NCI-H2227 (cell line): ENCODE measurements around the gene GRIN3A.
A peak's percentile ranks its signal among the peaks of the same experiment; 100 is the strongest.
"Not testable (repeated sequence)": the region's sequence is repeated elsewhere in the genome, so short reads cannot be mapped to it uniquely, and the experiment has no call there.

Experiments used
- DNase-seq: peaks from one replicate; lab custom pipeline; 2025; ENCODE audit not compliant: unreplicated experiment; lab: John Stamatoyannopoulos, UW

GRIN3A gene

DNA sequence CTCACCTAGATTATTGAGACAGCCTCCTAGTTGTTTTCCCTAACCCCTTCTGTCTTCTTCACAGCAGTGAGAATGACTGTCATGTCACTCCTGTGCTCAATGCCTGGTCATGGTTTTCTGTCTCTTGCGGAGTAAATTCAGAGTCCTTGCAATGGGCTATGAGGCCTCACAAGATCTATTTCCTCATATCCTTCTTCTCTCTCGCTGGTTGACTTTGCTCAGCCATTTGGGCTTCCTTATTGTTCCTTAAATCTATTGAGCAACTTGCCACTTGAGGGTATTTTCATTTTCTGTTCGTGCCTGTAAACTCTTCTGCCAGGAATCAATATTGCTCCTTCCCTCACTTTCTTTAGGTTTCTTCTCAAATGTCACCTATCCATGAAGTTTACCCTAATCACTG is 152.7 kb downstream of the GRIN3A start:
- DNase-seq = no peak

- no peak for DNase-seq
These were observed 155.9 kb downstream of the GRIN3A start for GRCh38 chr9:101582553-101582952.

- no peak for DNase-seq
These were observed 158.5 kb downstream of the GRIN3A start for GRCh38 chr9:101579711-101580545.

DNA sequence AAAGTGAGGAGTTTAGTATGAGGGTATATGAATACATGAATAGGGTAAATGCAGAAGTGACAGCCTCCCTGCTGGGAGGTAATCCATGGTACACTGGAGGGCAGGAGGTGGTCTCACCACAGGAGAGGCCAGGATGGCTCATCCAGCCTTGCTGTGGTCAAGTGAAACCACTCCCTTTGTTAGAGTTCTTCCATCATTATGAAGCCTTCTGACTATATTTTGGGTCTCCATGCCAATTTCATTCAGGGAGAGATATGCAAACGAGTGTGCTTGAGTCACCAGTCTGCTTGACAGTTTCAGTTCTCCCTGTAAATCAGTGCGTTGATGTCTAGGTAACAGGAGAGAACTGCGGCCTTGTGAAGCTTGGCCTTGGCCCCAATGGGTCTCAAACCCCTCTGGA is 160.1 kb downstream of the GRIN3A start:
- no peak for DNase-seq

GRCh38 chr9:101574731-101575333 is 163.6 kb downstream of the GRIN3A start:
- no peak for DNase-seq

GRCh38 chr9:101572316-101572715 is 166.1 kb downstream of the GRIN3A start:
- DNase-seq = no peak

GRCh38 chr9:101571114-101571513 is 167.3 kb downstream of the GRIN3A start:
- DNase-seq = no peak

DNA sequence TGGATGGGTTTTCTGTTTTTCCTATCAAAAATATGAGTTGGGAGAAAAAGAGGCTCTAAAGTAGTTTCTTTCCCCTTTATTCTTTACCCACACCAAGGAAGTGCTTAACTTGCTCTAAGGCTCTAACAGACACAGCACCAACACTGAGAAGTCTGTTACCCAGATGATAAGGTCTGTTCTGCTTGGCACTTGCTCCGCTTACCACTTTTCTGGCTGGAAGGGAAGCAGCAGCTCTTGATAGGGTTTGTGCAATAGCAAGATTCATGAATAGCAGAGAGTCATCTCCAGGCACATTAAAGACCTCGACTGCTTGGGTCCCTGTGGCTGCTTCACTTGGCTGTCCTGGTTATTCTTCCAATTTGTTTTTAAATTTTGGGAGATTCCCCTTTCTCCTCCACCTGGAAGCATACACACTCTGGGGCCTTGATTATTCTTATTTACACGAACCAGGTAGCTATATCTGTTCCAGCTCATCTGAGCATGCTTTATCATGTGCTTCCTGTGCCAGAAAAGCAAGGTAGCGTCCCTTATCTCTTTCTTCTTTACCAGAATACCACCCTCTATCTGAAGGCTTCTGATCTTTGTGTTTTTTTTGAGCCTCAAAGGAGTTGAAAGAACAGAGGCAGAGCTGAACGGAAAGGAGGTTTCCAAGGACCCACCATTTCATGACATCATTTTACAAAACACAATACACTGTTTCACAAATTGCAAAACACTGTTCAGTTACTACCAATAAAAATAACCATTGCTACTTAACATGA is 168.5 kb downstream of the GRIN3A start:
- DNase-seq = no peak

GRCh38 chr9:101567725-101568350 is 170.6 kb downstream of the GRIN3A start:
- no peak for DNase-seq

DNA sequence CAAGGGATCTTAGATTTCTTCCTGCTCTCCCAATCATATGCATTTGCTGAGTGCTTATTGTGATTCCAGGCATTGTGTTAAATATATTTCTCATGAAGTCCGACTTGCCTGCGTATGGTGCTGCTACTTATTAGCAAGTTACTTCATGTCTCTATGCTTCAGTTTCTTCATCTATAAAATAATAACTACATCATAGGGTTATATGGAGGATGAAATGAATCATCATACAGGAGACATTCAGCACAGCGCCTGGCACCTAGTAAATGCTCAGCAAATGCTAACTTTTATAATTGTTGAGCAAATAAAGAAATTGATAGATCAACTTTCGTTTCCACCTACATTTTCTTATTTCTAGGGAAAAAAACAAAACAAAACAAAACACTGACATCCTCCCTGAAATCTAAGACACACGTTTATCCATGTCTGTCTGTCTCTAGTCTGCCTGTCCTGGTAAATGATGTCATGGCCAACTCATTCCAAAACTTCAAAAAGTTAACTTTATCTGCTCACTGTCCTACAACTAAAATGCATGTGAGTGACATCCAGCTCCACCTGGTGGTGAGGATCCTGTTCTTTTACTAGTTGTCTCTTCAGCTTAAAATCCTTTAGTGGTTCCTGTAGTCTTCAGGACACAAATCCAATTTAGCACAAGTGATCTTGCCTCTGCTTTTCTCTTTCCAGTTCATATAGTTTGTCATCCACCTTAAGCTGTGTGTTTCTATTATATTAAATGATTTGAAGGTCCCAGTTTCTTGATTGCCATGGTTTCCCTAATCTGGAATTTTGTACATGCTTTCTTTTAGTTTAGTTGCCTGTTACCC is 171.3 kb downstream of the GRIN3A start:
- no peak for DNase-seq

GRCh38 chr9:101564252-101564651 is 174.2 kb downstream of the GRIN3A start:
- no peak for DNase-seq

DNA sequence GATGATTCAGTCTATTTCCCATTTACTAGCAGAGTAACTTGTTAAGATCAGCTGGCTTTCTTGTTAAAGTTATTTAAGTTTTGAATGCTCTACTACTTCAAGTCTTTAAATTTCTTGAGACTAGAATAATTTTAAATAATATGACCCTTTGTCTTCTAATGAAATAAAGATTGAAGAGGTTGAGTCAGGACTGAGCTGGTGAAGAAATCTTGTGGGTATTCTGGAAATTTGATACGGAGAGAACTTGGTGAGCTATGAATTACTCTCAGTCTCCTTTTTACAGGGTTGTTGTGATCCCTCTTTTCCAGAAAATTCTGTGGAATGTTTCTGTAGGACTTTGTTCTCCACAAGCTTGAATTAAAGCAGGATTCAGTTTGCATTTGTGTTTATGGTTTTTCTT is 175.5 kb downstream of the GRIN3A start:
- DNase-seq = no peak

- DNase-seq = no peak
These were observed 176.7 kb downstream of the GRIN3A start for GRCh38 chr9:101561740-101562139.

DNA sequence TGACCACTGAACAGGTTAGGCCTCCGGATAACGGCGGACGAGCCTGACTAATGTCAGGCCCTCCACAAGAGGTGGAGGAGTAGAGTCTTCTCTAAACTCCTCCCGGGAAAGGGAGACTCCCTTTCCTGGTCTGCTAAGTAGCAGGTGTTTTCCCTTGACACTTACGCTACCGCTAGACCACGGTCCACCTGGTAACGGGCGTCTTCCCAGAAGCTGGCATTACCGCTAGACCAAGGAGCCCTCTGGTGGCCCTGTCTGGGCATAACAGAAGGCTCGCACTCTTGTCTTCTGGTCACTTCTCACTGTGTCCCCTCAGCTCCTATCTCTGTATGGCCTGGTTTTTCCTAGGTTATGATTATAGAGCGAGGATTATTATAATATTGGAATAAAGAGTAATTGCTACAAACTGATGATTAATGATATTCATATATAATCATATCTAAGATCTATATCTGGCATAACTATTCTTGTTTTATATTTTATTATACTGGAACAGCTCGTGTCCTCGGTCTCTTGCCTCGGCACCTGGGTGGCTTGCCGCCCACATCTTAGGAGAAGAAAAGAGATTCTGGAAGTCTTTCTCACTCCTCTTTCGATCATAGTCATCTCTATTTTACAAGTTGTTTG is 188.9 kb downstream of the GRIN3A start:
- DNase-seq = not testable (repeated sequence)

- DNase-seq = no peak
These were observed 195.2 kb downstream of the GRIN3A start for GRCh38 chr9:101543098-101543735.

GRCh38 chr9:101540069-101540468 is 198.4 kb downstream of the GRIN3A start:
- DNase-seq = no peak

- DNase-seq = no peak
These were observed 201.5 kb downstream of the GRIN3A start for GRCh38 chr9:101536938-101537337.

DNA sequence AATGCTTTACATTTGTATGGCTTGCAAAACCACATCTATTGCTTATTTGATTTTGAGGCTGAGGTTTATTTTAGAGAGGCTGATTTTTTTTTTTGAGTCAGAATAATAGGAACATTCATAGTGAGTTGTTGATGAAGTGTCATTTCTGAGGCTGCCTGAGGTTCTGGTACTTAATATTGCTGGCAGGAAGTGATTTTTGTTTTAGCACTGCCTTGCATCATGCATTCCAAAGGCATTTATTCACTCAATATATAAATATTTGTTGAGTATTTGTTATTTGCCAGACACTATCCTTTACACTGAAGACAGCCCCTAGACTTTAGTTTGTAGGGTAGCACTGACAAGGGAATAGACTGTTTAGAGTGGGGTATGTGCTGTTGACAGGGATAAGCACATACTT is 202.1 kb downstream of the GRIN3A start:
- DNase-seq = no peak

GRCh38 chr9:101533334-101534204 is 204.9 kb downstream of the GRIN3A start, which contains the start of gene RNF20:
RNF20 (plus strand) TSS chr9:101533853; CDS start chr9:101535424, 1,571 bp downstream.
- peak; percentile 98 for DNase-seq
